MM.1S (cell line): ENCODE measurements around the gene PDE1C.

Experiments
- DNase-seq: peaks from one replicate; pipeline ENCODE4 v3.0.0-alpha.2; 2015
- H2AFZ ChIP-seq: fragments of 300-600 bp; sonication (generic); 2 replicates; pipeline ENCODE4 v1.6.0; 2016; ENCODE audit warnings: antibody characterized with exemption, low read length
- H3F3A ChIP-seq: fragments of 300-600 bp; sonication (generic); 2 replicates; pipeline ENCODE4 v1.6.1; 2016; ENCODE audit warnings: mild to moderate bottlenecking, antibody characterized with exemption, low read length, moderate library complexity, mixed read lengths; ENCODE audit not compliant: insufficient read depth
- H3K27ac ChIP-seq: fragments of 300-600 bp; sonication (generic); 2 replicates; pipeline ENCODE4 v1.5.1; 2016; ENCODE audit warnings: mild to moderate bottlenecking, low read length
- H3K27me3 ChIP-seq: fragments of 300-600 bp; sonication (generic); replicated peaks from 2 replicates; pipeline ENCODE4 v1.6.0; 2016; ENCODE audit warnings: low read length; ENCODE audit not compliant: insufficient read depth
- H3K36me3 ChIP-seq: fragments of 300-600 bp; sonication (generic); replicated peaks from 2 replicates; pipeline ENCODE4 v1.6.1; 2016; ENCODE audit warnings: mild to moderate bottlenecking, low read length, mixed read lengths; ENCODE audit not compliant: insufficient read depth
- H3K4me1 ChIP-seq: fragments of 300-600 bp; sonication (generic); 2 replicates; pipeline ENCODE4 v1.6.1; 2016; ENCODE audit warnings: low read length, mixed read lengths
- H3K4me2 ChIP-seq: fragments of 300-600 bp; sonication (generic); 2 replicates; pipeline ENCODE4 v1.6.0; 2016; ENCODE audit warnings: low read depth, low read length
- H3K4me3 ChIP-seq: fragments of 300-600 bp; sonication (generic); 2 replicates; pipeline ENCODE4 v1.5.1; 2016; ENCODE audit warnings: low read length, mixed read lengths
- H3K79me2 ChIP-seq: fragments of 300-600 bp; sonication (generic); 2 replicates; pipeline ENCODE4 v1.6.1; 2016; ENCODE audit warnings: mixed run types, low read length, mixed read lengths
- H3K9ac ChIP-seq: fragments of 300-600 bp; sonication (generic); 2 replicates; pipeline ENCODE4 v1.6.1; 2016; ENCODE audit warnings: low read length, mixed read lengths
- H3K9me2 ChIP-seq: fragments of 300-600 bp; sonication (generic); replicated peaks from 2 replicates; pipeline ENCODE4 v1.6.1; 2016; ENCODE audit warnings: mild to moderate bottlenecking, low read length, mixed read lengths; ENCODE audit not compliant: insufficient read depth
- H3K9me3 ChIP-seq: fragments of 300-600 bp; sonication (generic); replicated peaks from 2 replicates; pipeline ENCODE4 v1.6.1; 2016; ENCODE audit warnings: mild to moderate bottlenecking, low read length, mixed read lengths; ENCODE audit not compliant: insufficient read depth
- H4K20me1 ChIP-seq: fragments of 300-600 bp; sonication (generic); 2 replicates; pipeline ENCODE4 v1.6.1; 2016; ENCODE audit warnings: mild to moderate bottlenecking, low read length, moderate library complexity, mixed read lengths; ENCODE audit not compliant: insufficient read depth
- EZH2 ChIP-seq: fragments of 300-600 bp; sonication (generic); optimal IDR thresholded peaks from 2 replicates; pipeline ENCODE3; 2017; ENCODE audit warnings: low read depth, mild to moderate bottlenecking, antibody characterized with exemption, low read length, mixed read lengths
- EZH2phosphoT487 ChIP-seq: fragments of 300-600 bp; sonication (generic); IDR thresholded peaks from 2 replicates; pipeline ENCODE4 v1.6.1; 2018; ENCODE audit warnings: antibody characterized with exemption, low read length
- TF ChIP-seq, protein P1 (sequence below): fragments of 300-600 bp; sonication (generic); IDR thresholded peaks from 2 replicates; pipeline ENCODE4 v1.5.1; 2016; ENCODE audit warnings: antibody characterized with exemption, low read length, mixed read lengths

Gene PDE1C

DNA sequence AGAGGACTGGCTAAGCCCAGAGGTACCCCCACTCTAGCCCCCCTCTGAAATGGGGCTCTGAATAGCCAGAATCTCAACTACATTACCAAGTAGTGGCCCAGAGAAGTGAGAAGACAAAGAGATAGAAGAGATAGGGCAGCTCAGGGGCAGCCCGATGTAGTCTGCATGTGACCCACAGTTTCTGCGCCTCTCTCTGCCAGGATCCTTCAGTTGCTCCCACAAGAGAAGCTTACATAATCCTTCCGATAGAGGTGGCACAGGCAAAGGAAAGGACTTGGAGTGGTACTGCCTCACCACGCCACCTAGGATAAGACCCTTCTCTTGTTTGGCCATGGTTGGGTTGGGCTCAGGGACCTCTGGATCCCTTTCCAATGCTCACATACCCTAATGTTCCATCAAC is 5.4 kb upstream of the PDE1C start:
- TF ChIP-seq EZH2 = no peak
- TF ChIP-seq, protein P1, sequence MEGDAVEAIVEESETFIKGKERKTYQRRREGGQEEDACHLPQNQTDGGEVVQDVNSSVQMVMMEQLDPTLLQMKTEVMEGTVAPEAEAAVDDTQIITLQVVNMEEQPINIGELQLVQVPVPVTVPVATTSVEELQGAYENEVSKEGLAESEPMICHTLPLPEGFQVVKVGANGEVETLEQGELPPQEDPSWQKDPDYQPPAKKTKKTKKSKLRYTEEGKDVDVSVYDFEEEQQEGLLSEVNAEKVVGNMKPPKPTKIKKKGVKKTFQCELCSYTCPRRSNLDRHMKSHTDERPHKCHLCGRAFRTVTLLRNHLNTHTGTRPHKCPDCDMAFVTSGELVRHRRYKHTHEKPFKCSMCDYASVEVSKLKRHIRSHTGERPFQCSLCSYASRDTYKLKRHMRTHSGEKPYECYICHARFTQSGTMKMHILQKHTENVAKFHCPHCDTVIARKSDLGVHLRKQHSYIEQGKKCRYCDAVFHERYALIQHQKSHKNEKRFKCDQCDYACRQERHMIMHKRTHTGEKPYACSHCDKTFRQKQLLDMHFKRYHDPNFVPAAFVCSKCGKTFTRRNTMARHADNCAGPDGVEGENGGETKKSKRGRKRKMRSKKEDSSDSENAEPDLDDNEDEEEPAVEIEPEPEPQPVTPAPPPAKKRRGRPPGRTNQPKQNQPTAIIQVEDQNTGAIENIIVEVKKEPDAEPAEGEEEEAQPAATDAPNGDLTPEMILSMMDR = no peak
- TF ChIP-seq EZH2phosphoT487 = no peak

DNA sequence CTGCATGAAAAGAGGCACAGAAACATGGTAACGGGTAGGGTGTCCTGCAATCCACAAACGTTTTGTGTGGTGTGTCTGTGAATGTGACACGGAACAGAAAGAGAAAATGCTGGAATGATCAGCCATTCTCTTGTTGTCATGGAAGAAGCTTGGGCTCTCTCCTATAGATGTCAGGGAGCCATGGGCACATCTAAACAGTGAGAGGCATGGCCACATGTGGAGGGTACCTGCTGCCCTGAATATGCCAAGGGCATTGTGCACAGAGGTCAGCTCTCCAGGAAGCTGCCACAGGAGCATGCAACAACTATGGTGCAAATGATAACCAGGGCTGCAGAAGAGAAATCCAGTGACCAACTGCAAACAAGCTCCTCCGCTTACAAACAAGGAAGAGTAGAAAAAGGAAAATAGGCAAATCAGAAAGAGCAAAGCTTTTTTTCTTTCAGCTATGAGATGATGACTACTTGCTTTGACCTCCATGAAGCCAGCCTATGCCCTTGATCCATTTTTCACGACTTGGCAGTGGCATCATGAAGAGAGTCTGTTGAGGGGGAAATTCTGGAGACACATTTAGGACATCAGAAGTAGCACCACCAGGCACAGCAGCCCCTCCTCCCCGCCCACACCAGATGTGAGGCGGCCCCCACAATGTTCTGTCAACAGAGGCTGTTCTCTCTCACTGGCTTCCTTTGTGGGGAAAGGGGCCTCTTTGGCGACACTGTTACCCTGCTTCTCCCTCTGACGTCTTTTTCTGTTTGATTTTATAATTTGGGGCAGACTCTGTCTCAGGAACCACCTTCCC is 4.8 kb upstream of the PDE1C start:
- Histone ChIP-seq H3K9ac (no peak overlapping the region), H3K36me3 (no peaks in the 10 kb centered on the region), H2AFZ (no peak overlapping the region), H3F3A (no peaks in the 10 kb centered on the region), H3K4me3 (no peak overlapping the region), H3K27ac (no peak overlapping the region), H3K9me2 (no peaks in the 10 kb centered on the region), H3K9me3 (no peaks in the 10 kb centered on the region), H3K27me3 (no peaks in the 10 kb centered on the region), H4K20me1 (no peaks in the 10 kb centered on the region), H3K4me2 (no peak overlapping the region), H3K79me2 (no peaks in the 10 kb centered on the region), H3K4me1 (no peaks in the 10 kb centered on the region)
- no peak for DNase-seq
- TF ChIP-seq EZH2 = no peak

More for the DNA sequence above, 5.4 kb upstream of the PDE1C start:
- Histone ChIP-seq H3K9me3 (no peaks in the 10 kb centered on the region), H3K4me1 (no peaks in the 10 kb centered on the region), H3K4me3 (no peak overlapping the region), H3K27ac (no peak overlapping the region), H3K4me2 (no peak overlapping the region), H3K9me2 (no peaks in the 10 kb centered on the region), H2AFZ (no peak overlapping the region), H3F3A (no peaks in the 10 kb centered on the region), H4K20me1 (no peaks in the 10 kb centered on the region), H3K9ac (no peak overlapping the region), H3K79me2 (no peaks in the 10 kb centered on the region), H3K27me3 (no peaks in the 10 kb centered on the region), H3K36me3 (no peaks in the 10 kb centered on the region)
- no peak for DNase-seq

DNA sequence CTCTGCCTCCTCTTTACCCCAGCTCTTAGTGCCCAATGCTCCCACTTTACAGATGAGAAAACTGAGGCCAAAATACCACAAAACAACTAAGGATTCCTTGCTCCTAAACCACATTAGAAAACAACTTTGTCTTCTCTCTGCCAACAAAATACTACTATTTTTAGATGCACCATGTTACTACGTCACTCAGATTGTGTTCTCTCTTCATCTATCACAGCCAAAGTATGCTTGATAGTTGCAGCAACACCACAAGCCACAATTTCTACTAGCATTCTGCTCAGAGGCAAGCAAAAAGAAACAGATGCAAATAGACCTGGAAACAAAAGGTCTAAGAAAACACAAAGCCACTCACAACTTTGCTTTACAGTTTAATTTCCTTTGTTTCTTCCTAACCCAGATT is 3.3 kb upstream of the PDE1C start:
- Histone ChIP-seq H3K27ac (no peak overlapping the region), H4K20me1 (no peaks in the 10 kb centered on the region), H3K9ac (no peak overlapping the region), H3K27me3 (no peaks in the 10 kb centered on the region), H2AFZ (no peak overlapping the region), H3K4me1 (no peaks in the 10 kb centered on the region), H3K79me2 (no peaks in the 10 kb centered on the region), H3F3A (no peaks in the 10 kb centered on the region), H3K4me2 (no peak overlapping the region), H3K4me3 (no peak overlapping the region), H3K9me3 (no peaks in the 10 kb centered on the region), H3K36me3 (no peaks in the 10 kb centered on the region), H3K9me2 (no peaks in the 10 kb centered on the region)
- no peak for DNase-seq
- TF ChIP-seq EZH2 = no peak

DNA sequence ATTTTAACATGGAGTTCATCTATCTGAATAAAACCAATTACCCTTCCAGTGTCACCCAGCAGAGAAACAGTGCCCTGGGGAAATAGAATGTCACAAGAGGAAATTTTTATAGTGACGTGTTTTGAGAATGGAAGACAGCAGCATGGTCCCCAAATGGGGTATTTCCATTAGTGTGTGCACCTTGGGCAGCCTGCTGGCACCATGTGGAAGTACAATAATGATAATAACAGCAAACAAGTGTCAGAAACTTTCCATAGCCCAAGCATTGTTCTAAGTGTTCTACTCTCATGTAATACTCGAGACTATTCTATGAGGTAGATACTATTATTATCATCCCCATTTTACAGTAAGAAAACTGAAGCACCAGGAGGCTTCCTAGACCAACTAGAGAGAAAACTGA is 2.2 kb upstream of the PDE1C start:
- Histone ChIP-seq H2AFZ (no peak overlapping the region), H4K20me1 (no peaks in the 10 kb centered on the region), H3K9ac (no peak overlapping the region), H3K4me3 (no peak overlapping the region), H3K9me3 (no peaks in the 10 kb centered on the region), H3K9me2 (no peaks in the 10 kb centered on the region), H3K4me1 (no peaks in the 10 kb centered on the region), H3K27me3 (no peaks in the 10 kb centered on the region), H3K36me3 (no peaks in the 10 kb centered on the region), H3K79me2 (no peaks in the 10 kb centered on the region), H3K27ac (no peak overlapping the region), H3F3A (no peaks in the 10 kb centered on the region), H3K4me2 (no peak overlapping the region)
- DNase-seq = no peak
- TF ChIP-seq, protein P1 = no peak
- no peak for TF ChIP-seq EZH2phosphoT487
- no peak for TF ChIP-seq EZH2
